ENCODE data around the gene SPTBN5.

DNA sequence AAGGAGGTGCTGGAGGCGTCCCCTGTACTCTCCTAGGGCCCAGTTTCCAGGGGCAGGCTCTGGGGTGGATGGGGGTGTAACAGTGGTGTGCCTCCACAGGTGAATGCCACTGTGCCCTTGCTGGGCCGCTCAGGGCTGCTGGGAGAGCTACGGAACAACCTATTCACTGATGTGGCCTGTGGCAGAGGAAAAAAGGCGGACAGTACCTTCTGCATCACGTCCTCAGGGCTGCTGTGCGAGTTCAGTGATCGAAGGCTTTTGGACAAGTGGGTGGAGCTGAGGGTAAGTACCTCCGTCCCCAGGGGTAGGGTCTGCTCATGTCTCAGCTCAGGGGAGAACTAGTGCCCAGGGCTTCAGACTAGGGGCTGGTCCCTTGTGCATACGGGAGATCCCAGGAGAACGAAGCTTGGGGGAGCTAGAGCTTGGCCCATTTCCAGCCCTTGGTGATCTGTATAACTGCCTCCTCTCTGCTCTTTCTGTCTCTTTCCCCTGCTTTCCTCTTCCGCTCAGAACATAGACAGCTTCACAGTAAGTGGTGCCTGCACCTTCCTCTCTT, 81.0 kb downstream of the SPTBN5 start:
- no peak for TF ChIP-seq TAF1 (IDR thresholded peaks at IDR 0.05; ENCODE audit: borderline replicate concordance, low read depth, low read length)
- no peak for TF ChIP-seq POLR2AphosphoS5 (IDR thresholded peaks at IDR 0.05; ENCODE audit: low read depth, low read length)
- no peak for TF ChIP-seq POLR2A (IDR thresholded peaks at IDR 0.05; ENCODE audit: low read depth, low read length)
